ENCODE data around the gene ANO6. TPM values are rescaled to one million over a fixed set of nuclear protein-coding genes. Genes with fewer than 3 reads are reported as not detected.
"Not testable (repeated sequence)": the region's sequence is repeated elsewhere in the genome, so short reads cannot be mapped to it uniquely, and the experiment has no call there.

Gene ANO6
- total RNA-seq, 1 donor = 13.7 TPM

GRCh38 chr12:45302621-45303369 lies 86.9 kb downstream of the ANO6 start:
- no peak for DNase-seq (ENCODE audit: low read depth in 2 of 3, low spot score in 2 of 3)

GRCh38 chr12:45303945-45304344 lies 88.0 kb downstream of the ANO6 start:
- DNase-seq (ENCODE audit: low read depth in 2 of 3, low spot score in 2 of 3) = no peak

- no peak for DNase-seq (ENCODE audit: low read depth in 2 of 3, low spot score in 2 of 3)
These were observed 88.8 kb downstream of the ANO6 start for GRCh38 chr12:45304514-45305178.

- DNase-seq (ENCODE audit: low read depth in 2 of 3, low spot score in 2 of 3) = no peak
These were observed 90.0 kb downstream of the ANO6 start for GRCh38 chr12:45305907-45306306.

- DNase-seq (ENCODE audit: low read depth in 2 of 3, low spot score in 2 of 3) = no peak
These were observed 94.1 kb downstream of the ANO6 start for GRCh38 chr12:45309836-45310626.

- DNase-seq (ENCODE audit: low read depth in 2 of 3, low spot score in 2 of 3) = no peak
These were observed 94.7 kb downstream of the ANO6 start for GRCh38 chr12:45310627-45310968.

GRCh38 chr12:45312012-45312411 lies 96.1 kb downstream of the ANO6 start:
- no peak for DNase-seq (ENCODE audit: low read depth in 2 of 3, low spot score in 2 of 3)

- no peak for DNase-seq (ENCODE audit: low read depth in 2 of 3, low spot score in 2 of 3)
These were observed 98.9 kb downstream of the ANO6 start for GRCh38 chr12:45314770-45315169.

GRCh38 chr12:45315462-45315861 lies 99.6 kb downstream of the ANO6 start:
- no peak for DNase-seq (ENCODE audit: low read depth in 2 of 3, low spot score in 2 of 3)

GRCh38 chr12:45317261-45317660 lies 101.4 kb downstream of the ANO6 start:
- DNase-seq (ENCODE audit: low read depth in 2 of 3, low spot score in 2 of 3) = not testable (repeated sequence)

- no peak for DNase-seq (ENCODE audit: low read depth in 2 of 3, low spot score in 2 of 3)
These were observed 106.9 kb downstream of the ANO6 start for GRCh38 chr12:45322810-45323209.

- no peak for DNase-seq (ENCODE audit: low read depth in 2 of 3, low spot score in 2 of 3)
These were observed 108.5 kb downstream of the ANO6 start for GRCh38 chr12:45324391-45324790.

- DNase-seq (ENCODE audit: low read depth in 2 of 3, low spot score in 2 of 3) = no peak
These were observed 110.6 kb downstream of the ANO6 start for GRCh38 chr12:45326358-45326975.

GRCh38 chr12:45327823-45328383 lies 112.0 kb downstream of the ANO6 start:
- no peak for DNase-seq (ENCODE audit: low read depth in 2 of 3, low spot score in 2 of 3)

GRCh38 chr12:45329238-45329637 lies 113.3 kb downstream of the ANO6 start:
- DNase-seq (ENCODE audit: low read depth in 2 of 3, low spot score in 2 of 3) = no peak

GRCh38 chr12:45329702-45330101 lies 113.8 kb downstream of the ANO6 start:
- no peak for DNase-seq (ENCODE audit: low read depth in 2 of 3, low spot score in 2 of 3)

- DNase-seq (ENCODE audit: low read depth in 2 of 3, low spot score in 2 of 3) = no peak
These were observed 115.7 kb downstream of the ANO6 start for GRCh38 chr12:45331552-45331951.

GRCh38 chr12:45334396-45334795 lies 118.5 kb downstream of the ANO6 start:
- DNase-seq (ENCODE audit: low read depth in 2 of 3, low spot score in 2 of 3) = no peak

GRCh38 chr12:45336331-45336730 lies 120.4 kb downstream of the ANO6 start:
- DNase-seq (ENCODE audit: low read depth in 2 of 3, low spot score in 2 of 3) = peak in 1 of 3 donors; percentile 6

GRCh38 chr12:45336762-45337596 lies 121.1 kb downstream of the ANO6 start:
- DNase-seq (ENCODE audit: low read depth in 2 of 3, low spot score in 2 of 3) = no peak

All from hematopoietic multipotent progenitor cell (in vitro differentiated cells).